K562 (cell line): ENCODE data around the gene MIF. TPM values are rescaled to one million over a fixed set of nuclear protein-coding genes. Genes with fewer than 3 reads are reported as not detected.

Experiments used
- C11orf30 ChIP-seq: fragments of 450-650 bp; IDR thresholded peaks from 2 replicates; pipeline ENCODE4 v1.6.1; 2016; ENCODE audit warnings: low read depth, mild to moderate bottlenecking
- E2F6 ChIP-seq, 2 experiments: IDR thresholded peaks; 2 replicates each; pipeline ENCODE4 v1.6.1; 2011; ENCODE audit warnings: borderline replicate concordance in 1 of 2, control low read depth in 1 of 2, low read depth in 1 of 2, low read length in 1 of 2, mild to moderate bottlenecking in 1 of 2, mixed read lengths in 1 of 2, moderate library complexity in 1 of 2; ENCODE audit not compliant: insufficient read depth in 1 of 2, insufficient read length in 1 of 2, poor library complexity in 1 of 2, severe bottlenecking in 1 of 2; ENCODE audit errors: extremely low read depth in 1 of 2
- EWSR1 ChIP-seq: fragments of 450-650 bp; IDR thresholded peaks from 2 replicates; pipeline ENCODE4 v1.6.1; 2018; ENCODE audit warnings: borderline replicate concordance, mild to moderate bottlenecking, low read depth, moderate library complexity; ENCODE audit not compliant: partially characterized antibody
- JUN ChIP-seq, 2 experiments: sonication (generic) in 1 of 2; formaldehyde crosslinking in 1 of 2; IDR thresholded peaks; 2 replicates each; pipeline versions ENCODE4 v1.6.1 to v1.8.0; 2012 to 2022; ENCODE audit warnings: borderline replicate concordance in 2 of 2, mild to moderate bottlenecking in 2 of 2, improper control_type of control experiment in 1 of 2, low read depth in 1 of 2, low read length in 1 of 2, missing genetic modification reagents in 1 of 2
- LCOR ChIP-seq: sonication (generic); formaldehyde crosslinking; IDR thresholded peaks from 2 replicates; pipeline ENCODE4 v1.8.0; 2022; ENCODE audit warnings: mild to moderate bottlenecking, missing genetic modification reagents
- MAX ChIP-seq: sonication (generic); formaldehyde crosslinking; IDR thresholded peaks from 2 replicates; pipeline ENCODE4 v1.9.0; 2022; ENCODE audit warnings: mild to moderate bottlenecking, missing genetic modification reagents
- PRPF4 ChIP-seq: fragments of 200-400 bp; formaldehyde crosslinking; IDR thresholded peaks from one replicate; pipeline ENCODE4 v1.6.1; 2017; ENCODE audit warnings: low read length, low read depth, mild to moderate bottlenecking; ENCODE audit not compliant: insufficient read depth, poor library complexity, severe bottlenecking
- SMARCA4 ChIP-seq: fragments of 450-650 bp; IDR thresholded peaks from 2 replicates; pipeline ENCODE4 v1.6.1; 2016
- SMARCC2 ChIP-seq: fragments of 450-650 bp; IDR thresholded peaks from 2 replicates; pipeline ENCODE4 v1.6.1; 2017; ENCODE audit warnings: antibody characterized with exemption, moderate library complexity, mild to moderate bottlenecking, low read depth
- ZNF507 ChIP-seq: conservative IDR thresholded peaks from 2 replicates; pipeline ENCODE4 v1.6.1; 2017; ENCODE audit warnings: missing genetic modification characterization, missing compliant biosample characterization
- ZNF584 ChIP-seq: fragments of 200-800 bp; sonication (Bioruptor generic); IDR thresholded peaks from 2 replicates; pipeline ENCODE4 v1.6.1; 2016; ENCODE audit warnings: low read depth, mild to moderate bottlenecking, missing genetic modification characterization, missing compliant biosample characterization
- polyA plus RNA-seq, 8 experiments: library from polyadenylated mRNA; depleted of rRNA in 4 of 8; stranded (reverse) in 5 of 8; unstranded in 3 of 8; fragments of >200 nt; fragmentation: Nextera tagmentation in 2 of 8; fragmentation: Illumina TruSeq in 1 of 8; extraction: Ambion mirVana in 2 of 8; extraction: Trizol in 1 of 8; gene quantifications; 2 replicates each; pipeline versions ENCODE4 v1.2.1 to v1.2.3, GENCODE V29; 2011 to 2014; ENCODE audit warnings: inconsistent platforms in 1 of 8, missing spikeins in 1 of 8
- total RNA-seq, 7 experiments: library from RNA; depleted of rRNA in 6 of 7; stranded (reverse); fragments of >200 nt in 6 of 7; fragmentation: Illumina TruSeq in 2 of 7; extraction: Trizol in 2 of 7; gene quantifications; 2 replicates each; pipeline versions ENCODE4 v1.2.1 to v1.2.3, GENCODE V29; 2011 to 2021; ENCODE audit warnings: low replicate concordance in 1 of 7
- TF ChIP-seq, protein P1 (sequence below): fragments of 450-650 bp; IDR thresholded peaks from 2 replicates; pipeline ENCODE4 v1.6.1; 2016; ENCODE audit warnings: mild to moderate bottlenecking, moderate library complexity

MIF gene
- total and polyA plus RNA-seq, 9 of the 15 experiments (the other 6 are each of a cell fraction or from before 2014, with no cell fraction given): 7.4 to 666 (median 193) TPM

DNA sequence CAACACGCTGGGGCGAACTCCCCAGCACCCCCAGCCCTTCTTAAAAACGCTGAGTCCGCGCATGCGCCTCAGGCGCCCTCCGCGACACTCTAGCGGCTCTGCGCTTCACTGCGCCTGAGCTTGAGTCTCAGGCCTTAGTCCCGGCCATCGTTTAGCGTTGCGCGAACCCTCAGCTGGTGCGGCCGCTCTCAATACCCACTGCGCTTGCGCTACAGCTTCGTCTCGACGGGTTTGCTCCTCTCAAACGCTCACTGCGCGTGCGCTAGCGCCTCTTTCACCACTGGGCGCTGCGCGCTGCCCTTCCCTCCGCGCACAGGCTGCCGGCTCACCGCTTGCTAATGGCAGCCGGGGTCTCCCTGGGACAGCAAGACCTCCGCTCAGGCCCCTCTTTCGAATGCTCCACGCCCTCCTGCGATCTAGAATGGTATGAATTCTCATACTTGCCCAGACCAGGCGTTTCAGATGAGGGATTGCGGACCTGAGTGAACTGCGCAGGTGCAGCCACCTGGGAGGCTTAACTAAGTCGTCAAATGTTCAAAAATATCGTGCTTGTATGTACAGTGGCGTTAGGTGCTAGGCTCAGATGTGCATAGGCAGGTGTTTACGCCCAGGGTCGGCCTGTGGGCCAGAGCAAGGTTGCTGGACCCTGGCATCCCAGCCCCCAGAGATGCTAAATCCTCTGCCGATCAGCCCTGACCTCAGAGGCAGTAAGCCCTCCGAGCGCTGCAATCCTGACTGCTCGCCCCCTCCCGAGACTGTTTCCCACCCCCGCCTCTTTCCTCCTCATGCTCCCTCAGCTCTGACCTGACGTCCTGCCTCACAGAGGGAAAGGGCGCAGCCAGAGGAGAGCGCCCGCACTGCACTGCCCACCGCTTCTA lies 36.3 kb upstream of the MIF start, which contains the start of gene SLC2A11 (continued):
- TF ChIP-seq, protein P1, sequence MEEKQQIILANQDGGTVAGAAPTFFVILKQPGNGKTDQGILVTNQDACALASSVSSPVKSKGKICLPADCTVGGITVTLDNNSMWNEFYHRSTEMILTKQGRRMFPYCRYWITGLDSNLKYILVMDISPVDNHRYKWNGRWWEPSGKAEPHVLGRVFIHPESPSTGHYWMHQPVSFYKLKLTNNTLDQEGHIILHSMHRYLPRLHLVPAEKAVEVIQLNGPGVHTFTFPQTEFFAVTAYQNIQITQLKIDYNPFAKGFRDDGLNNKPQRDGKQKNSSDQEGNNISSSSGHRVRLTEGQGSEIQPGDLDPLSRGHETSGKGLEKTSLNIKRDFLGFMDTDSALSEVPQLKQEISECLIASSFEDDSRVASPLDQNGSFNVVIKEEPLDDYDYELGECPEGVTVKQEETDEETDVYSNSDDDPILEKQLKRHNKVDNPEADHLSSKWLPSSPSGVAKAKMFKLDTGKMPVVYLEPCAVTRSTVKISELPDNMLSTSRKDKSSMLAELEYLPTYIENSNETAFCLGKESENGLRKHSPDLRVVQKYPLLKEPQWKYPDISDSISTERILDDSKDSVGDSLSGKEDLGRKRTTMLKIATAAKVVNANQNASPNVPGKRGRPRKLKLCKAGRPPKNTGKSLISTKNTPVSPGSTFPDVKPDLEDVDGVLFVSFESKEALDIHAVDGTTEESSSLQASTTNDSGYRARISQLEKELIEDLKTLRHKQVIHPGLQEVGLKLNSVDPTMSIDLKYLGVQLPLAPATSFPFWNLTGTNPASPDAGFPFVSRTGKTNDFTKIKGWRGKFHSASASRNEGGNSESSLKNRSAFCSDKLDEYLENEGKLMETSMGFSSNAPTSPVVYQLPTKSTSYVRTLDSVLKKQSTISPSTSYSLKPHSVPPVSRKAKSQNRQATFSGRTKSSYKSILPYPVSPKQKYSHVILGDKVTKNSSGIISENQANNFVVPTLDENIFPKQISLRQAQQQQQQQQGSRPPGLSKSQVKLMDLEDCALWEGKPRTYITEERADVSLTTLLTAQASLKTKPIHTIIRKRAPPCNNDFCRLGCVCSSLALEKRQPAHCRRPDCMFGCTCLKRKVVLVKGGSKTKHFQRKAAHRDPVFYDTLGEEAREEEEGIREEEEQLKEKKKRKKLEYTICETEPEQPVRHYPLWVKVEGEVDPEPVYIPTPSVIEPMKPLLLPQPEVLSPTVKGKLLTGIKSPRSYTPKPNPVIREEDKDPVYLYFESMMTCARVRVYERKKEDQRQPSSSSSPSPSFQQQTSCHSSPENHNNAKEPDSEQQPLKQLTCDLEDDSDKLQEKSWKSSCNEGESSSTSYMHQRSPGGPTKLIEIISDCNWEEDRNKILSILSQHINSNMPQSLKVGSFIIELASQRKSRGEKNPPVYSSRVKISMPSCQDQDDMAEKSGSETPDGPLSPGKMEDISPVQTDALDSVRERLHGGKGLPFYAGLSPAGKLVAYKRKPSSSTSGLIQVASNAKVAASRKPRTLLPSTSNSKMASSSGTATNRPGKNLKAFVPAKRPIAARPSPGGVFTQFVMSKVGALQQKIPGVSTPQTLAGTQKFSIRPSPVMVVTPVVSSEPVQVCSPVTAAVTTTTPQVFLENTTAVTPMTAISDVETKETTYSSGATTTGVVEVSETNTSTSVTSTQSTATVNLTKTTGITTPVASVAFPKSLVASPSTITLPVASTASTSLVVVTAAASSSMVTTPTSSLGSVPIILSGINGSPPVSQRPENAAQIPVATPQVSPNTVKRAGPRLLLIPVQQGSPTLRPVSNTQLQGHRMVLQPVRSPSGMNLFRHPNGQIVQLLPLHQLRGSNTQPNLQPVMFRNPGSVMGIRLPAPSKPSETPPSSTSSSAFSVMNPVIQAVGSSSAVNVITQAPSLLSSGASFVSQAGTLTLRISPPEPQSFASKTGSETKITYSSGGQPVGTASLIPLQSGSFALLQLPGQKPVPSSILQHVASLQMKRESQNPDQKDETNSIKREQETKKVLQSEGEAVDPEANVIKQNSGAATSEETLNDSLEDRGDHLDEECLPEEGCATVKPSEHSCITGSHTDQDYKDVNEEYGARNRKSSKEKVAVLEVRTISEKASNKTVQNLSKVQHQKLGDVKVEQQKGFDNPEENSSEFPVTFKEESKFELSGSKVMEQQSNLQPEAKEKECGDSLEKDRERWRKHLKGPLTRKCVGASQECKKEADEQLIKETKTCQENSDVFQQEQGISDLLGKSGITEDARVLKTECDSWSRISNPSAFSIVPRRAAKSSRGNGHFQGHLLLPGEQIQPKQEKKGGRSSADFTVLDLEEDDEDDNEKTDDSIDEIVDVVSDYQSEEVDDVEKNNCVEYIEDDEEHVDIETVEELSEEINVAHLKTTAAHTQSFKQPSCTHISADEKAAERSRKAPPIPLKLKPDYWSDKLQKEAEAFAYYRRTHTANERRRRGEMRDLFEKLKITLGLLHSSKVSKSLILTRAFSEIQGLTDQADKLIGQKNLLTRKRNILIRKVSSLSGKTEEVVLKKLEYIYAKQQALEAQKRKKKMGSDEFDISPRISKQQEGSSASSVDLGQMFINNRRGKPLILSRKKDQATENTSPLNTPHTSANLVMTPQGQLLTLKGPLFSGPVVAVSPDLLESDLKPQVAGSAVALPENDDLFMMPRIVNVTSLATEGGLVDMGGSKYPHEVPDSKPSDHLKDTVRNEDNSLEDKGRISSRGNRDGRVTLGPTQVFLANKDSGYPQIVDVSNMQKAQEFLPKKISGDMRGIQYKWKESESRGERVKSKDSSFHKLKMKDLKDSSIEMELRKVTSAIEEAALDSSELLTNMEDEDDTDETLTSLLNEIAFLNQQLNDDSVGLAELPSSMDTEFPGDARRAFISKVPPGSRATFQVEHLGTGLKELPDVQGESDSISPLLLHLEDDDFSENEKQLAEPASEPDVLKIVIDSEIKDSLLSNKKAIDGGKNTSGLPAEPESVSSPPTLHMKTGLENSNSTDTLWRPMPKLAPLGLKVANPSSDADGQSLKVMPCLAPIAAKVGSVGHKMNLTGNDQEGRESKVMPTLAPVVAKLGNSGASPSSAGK: peak; percentile 38; the same call in 1 of the 2 replicates
- TF ChIP-seq C11orf30: peak; percentile 62
- 0 out of 2 replicates have a peak, but pooled peaks have one; percentile 38 for TF ChIP-seq MAX
- TF ChIP-seq EWSR1: no peak
- 0 out of 2 replicates have a peak, but pooled peaks have one; percentile 42 for TF ChIP-seq LCOR
- TF ChIP-seq PRPF4: no peak
- no peak for TF ChIP-seq ZNF584 (CRISPR knock-in tag)
- no peak for TF ChIP-seq ZNF507 (tag)
- peak; percentile 18; the same call in 1 of the 2 replicates for TF ChIP-seq SMARCC2
- TF ChIP-seq E2F6 (IDR thresholded peaks at IDR 0.05; ENCODE audit: borderline replicate concordance in 1 of 2, extremely low read depth in 1 of 2, insufficient read depth in 1 of 2, insufficient read length in 1 of 2, low read depth in 1 of 2, low read length in 1 of 2, poor library complexity in 1 of 2, severe bottlenecking in 1 of 2): peak; percentile 39 to 58
- no peak for TF ChIP-seq JUN (IDR thresholded peaks at IDR 0.05; ENCODE audit: borderline replicate concordance, low read depth, low read length)
- no peak for TF ChIP-seq JUN (CRISPR knock-in tag; IDR thresholded peaks at IDR 0.05; ENCODE audit: borderline replicate concordance)
- no peak for TF ChIP-seq SMARCA4
